Aorta (tissue), 5 donors: ENCODE measurements around the gene STX8. TPM values are rescaled to one million over a fixed set of nuclear protein-coding genes. Genes with fewer than 3 reads are reported as not detected.

ENCODE experiments used
- ATAC-seq: fragments of 200-7000 bp; cut with Tn5 transposase; one replicate; pipeline ENCODE4 v1.9.1; 2022; ENCODE audit warnings: moderate library complexity; ENCODE audit not compliant: low FRiP score
- DNase-seq, 2 donors: peaks; one replicate each; pipeline ENCODE4 v3.0.0-alpha.2; 2020
- H3K27ac ChIP-seq, 2 donors: one replicate each; pipeline ENCODE4 v1.5.1; 2013; ENCODE audit warnings: low read length in 2 of 2, mild to moderate bottlenecking in 2 of 2, moderate library complexity in 2 of 2, control low read depth in 1 of 2, inconsistent platforms in 1 of 2, low read depth in 1 of 2
- H3K27me3 ChIP-seq, 2 donors: one replicate each; pipeline ENCODE4 v1.6.1; 2013; ENCODE audit warnings: control low read depth in 1 of 2, low read length in 1 of 2, mild to moderate bottlenecking in 1 of 2, moderate library complexity in 1 of 2; ENCODE audit not compliant: insufficient read depth in 2 of 2, control insufficient read depth in 1 of 2
- H3K36me3 ChIP-seq, 2 donors: one replicate each; pipeline ENCODE4 v1.6.1; 2013; ENCODE audit warnings: control low read depth in 1 of 2, low read length in 1 of 2, mild to moderate bottlenecking in 1 of 2; ENCODE audit not compliant: insufficient read depth in 2 of 2, control insufficient read depth in 1 of 2
- H3K4me1 ChIP-seq, 2 donors: one replicate each; pipeline ENCODE4 v1.6.1; 2013; ENCODE audit warnings: low read length in 2 of 2, control low read depth in 1 of 2, mild to moderate bottlenecking in 1 of 2, moderate library complexity in 1 of 2; ENCODE audit not compliant: insufficient read depth in 2 of 2, control insufficient read depth in 1 of 2
- H3K4me3 ChIP-seq, 2 donors: one replicate each; pipeline ENCODE4 v1.5.1; 2013; ENCODE audit warnings: low read length in 2 of 2, control low read depth in 1 of 2, mild to moderate bottlenecking in 1 of 2
- H3K9me3 ChIP-seq: one replicate; pipeline ENCODE4 v1.6.1; 2013; ENCODE audit warnings: mild to moderate bottlenecking, low read length; ENCODE audit not compliant: control insufficient read depth
- WGBS, 2 donors: extraction: QIAGEN DNeasy Blood & Tissue Kit; methylation state at CpG; one replicate each; pipeline ENCODE4 v1.1.7; 2013; 5-methylcytosine and 5-hydroxymethylcytosine counted together
- intact Hi-C, 2 donors: fragments of 100-400 bp; cut with DNase I; formaldehyde crosslinking; loops; one replicate each; pipeline versions ENCODE4 v1.14.2 to v1.15.0; 2022
- polyA plus RNA-seq, 2 donors: library from polyadenylated mRNA; stranded (reverse); fragments of 200-250 nt; gene quantifications; one replicate each; pipeline ENCODE4 v1.2.3, GENCODE V29; 2013
- total RNA-seq, 2 donors: library from RNA; stranded (reverse); fragmentation: NEBNext Ultra II Directional; extraction: Animal tissue kit (Norgen Biotek cat#: 25700); gene quantifications; one replicate each; pipeline ENCODE4 v1.2.1, GENCODE V29; 2021
- donor health status: healthy with polysubstance abuse.
- donor health status: Bipolar disorder and iron deficiency.
- donor health status: DM: no; HTN: no; CAD: no.
- donor health status: DM: no; HTN: no; CAD: no.
- donor health status: DM: yes; HTN: yes; CAD: no.

STX8 gene
- total and polyA plus RNA-seq, 4 donors = 57.4 to 108 (median 68.5) TPM

DNA sequence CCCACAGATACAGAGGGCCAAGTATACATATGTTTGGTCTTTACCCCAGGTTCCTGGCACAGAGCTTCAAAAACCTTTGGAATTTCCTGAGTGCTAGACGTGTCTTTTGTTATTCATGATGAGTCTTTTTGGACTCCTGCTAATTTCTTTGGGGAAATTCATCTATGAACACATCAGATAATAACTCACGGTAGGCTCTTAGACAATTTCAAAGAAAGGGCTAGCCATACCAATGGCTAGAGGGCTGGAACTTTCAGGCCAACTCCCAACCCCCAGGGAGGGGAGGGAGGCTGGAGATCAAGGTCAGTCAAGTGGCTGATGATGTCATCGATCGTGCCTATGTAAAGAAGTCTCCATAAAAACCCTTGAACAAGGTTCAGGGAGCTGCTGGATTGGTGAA is 101.9 kb downstream of the STX8 start:
- no peaks in the 10 kb centered on the region for H3K9me3 ChIP-seq
- no peak overlapping the region for H3K4me3 ChIP-seq
- intact Hi-C loops = no loop called here
- WGBS, 2 donors = 89 to 92% methylated on average over 4 of the region's 4 CpGs
- no peak overlapping the region for H3K27ac ChIP-seq
- no peaks in the 10 kb centered on the region for H3K36me3 ChIP-seq
- no peaks in the 10 kb centered on the region for H3K4me1 ChIP-seq
- ATAC-seq = no peak
- no peaks in the 10 kb centered on the region for H3K27me3 ChIP-seq
- DNase-seq = no peak

DNA sequence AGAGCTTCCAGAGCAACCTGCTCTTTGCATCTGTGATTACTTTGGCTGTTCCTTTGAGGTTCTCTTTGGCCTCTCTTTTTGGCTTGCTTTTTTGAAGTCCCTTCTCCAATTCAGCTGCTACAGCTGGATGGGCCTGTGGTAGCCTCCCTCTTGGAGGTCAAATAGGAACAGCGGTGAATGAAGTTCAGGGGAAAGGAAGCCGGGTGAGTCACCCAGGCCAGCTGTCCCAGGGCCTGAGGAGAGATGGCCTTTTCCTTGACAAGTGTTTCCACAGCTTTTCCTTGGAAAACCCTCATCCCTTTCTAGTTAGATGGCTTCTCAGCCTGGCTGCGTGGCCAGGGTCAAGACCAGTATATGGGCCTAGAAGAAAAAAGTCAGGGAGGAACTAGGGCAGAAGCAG is 103.1 kb downstream of the STX8 start:
- intact Hi-C loops = no loop called here
- no peaks in the 10 kb centered on the region for H3K36me3 ChIP-seq
- no peak overlapping the region for H3K27ac ChIP-seq
- H3K9me3 ChIP-seq = no peaks in the 10 kb centered on the region
- 96 to 98% methylated on average over 3 of the region's 3 CpGs for WGBS, 2 donors
- ATAC-seq = no peak
- H3K4me1 ChIP-seq = no peaks in the 10 kb centered on the region
- H3K27me3 ChIP-seq = no peaks in the 10 kb centered on the region
- DNase-seq = no peak
- H3K4me3 ChIP-seq = no peak overlapping the region

DNA sequence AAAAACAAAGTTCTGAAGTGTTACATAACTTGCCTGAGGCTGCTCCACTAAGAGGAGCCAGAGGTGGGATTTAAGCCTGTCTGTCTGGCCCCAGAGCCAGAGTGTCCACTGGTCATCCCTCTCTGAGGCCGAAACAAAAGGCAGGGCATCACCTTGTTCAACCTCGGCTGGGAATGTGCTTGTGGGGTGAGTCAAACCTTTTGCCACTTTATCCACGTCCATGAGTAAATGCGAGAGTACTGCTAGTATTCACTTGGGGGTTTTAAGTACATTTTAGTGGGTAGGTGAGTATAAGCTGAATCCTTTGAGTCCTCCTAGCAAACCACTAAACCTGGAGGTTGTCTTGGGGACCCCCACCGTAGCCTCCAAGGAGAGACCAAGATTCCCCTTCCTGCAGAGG is 103.5 kb downstream of the STX8 start:
- intact Hi-C loops = no loop called here

DNA sequence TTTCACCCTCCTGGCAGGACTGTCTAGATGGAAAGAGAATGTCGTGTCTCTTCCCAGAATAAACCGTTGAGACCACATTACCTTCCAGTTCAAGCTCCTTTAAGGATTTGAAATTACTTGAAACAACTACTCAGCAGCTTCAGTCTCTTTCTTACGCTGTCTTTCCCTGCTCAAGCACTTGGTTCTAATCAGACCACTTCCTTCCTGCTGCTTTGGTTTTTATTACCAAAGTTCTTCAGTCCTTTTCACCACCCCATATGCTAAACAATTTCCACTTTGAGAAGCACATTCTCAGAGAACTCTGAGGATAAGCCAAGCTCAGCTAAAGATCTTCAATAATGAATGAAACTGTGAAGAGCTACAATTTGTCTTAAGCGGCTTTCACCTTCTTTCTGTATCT is 105.4 kb downstream of the STX8 start:
- Histone ChIP-seq H3K36me3 (no peaks in the 10 kb centered on the region), H3K4me1 (peaks cover 0 to 1% of the 10 kb centered on the region in 2 donors), H3K9me3 (no peaks in the 10 kb centered on the region), H3K4me3 (no peak overlapping the region), H3K27me3 (no peaks in the 10 kb centered on the region), H3K27ac (no peak overlapping the region)
- no peak for DNase-seq
- ATAC-seq = no peak
- intact Hi-C loops = no loop called here
- 79 to 82% methylated on average over 4 of the region's 4 CpGs for WGBS, 2 donors

More for the DNA sequence above, 103.5 kb downstream of the STX8 start:
- Histone ChIP-seq H3K9me3 (no peaks in the 10 kb centered on the region), H3K4me1 (no peaks in the 10 kb centered on the region), H3K27me3 (no peaks in the 10 kb centered on the region), H3K27ac (no peak overlapping the region), H3K4me3 (no peak overlapping the region), H3K36me3 (no peaks in the 10 kb centered on the region)
- DNase-seq = no peak
- 94 to 96% methylated on average over 5 of the region's 5 CpGs for WGBS, 2 donors
- ATAC-seq = no peak

DNA sequence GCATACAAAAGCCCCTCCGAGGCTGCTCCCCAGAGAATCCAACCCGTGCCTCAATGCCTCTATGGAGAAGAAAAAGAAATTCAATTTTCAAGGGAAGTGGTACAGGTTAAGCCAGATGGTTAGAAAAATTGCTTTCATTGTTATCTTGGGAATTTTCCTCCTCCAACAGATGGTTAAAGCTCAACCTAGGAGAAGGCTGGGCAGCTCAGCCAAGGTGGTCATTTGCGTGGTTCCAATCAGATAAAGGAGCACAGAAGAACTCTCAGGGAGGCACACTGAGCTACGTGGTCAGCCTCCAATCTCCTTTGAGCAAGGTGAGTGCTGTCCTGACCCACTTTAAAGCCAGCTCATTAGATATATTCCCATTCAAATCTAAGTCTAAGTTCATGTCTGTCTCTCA is 106.7 kb downstream of the STX8 start:
- Histone ChIP-seq H3K4me3 (no peak overlapping the region), H3K27ac (no peak overlapping the region), H3K36me3 (no peaks in the 10 kb centered on the region), H3K4me1 (peaks cover 2 to 3% of the 10 kb centered on the region in 2 donors), H3K9me3 (no peaks in the 10 kb centered on the region), H3K27me3 (no peaks in the 10 kb centered on the region)
- no peak for ATAC-seq
- 93 to 97% methylated on average over 4 of the region's 4 CpGs for WGBS, 2 donors
- DNase-seq = no peak
- intact Hi-C loops = no loop called here

DNA sequence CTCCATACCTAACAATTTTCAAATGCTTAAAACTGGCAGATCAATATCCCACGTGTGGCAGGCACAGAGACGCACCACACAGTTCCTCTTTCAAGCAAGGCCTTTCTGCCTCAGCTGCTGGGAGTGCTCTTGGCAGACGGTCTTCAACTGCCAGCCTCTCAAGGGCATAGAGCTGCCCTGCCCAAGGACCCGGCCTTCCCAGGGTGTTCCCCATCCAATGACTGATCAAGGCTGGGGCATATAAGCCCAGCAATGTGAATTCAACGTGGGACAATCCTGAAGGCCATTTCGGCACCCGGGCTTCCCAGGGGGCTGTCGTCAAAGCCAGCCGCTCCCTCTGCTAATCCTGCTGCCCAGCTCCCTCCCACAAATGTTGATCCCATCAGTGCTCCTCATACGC is 107.1 kb downstream of the STX8 start:
- no peak for DNase-seq
- peaks cover 2 to 3% of the 10 kb centered on the region in 2 donors for H3K4me1 ChIP-seq
- H3K36me3 ChIP-seq = no peaks in the 10 kb centered on the region
- H3K4me3 ChIP-seq = no peak overlapping the region
- WGBS, 2 donors = 93 to 97% methylated on average over 10 of the region's 10 CpGs
- H3K9me3 ChIP-seq = no peaks in the 10 kb centered on the region
- intact Hi-C loops = no loop called here
- no peaks in the 10 kb centered on the region for H3K27me3 ChIP-seq
- no peak for ATAC-seq
- H3K27ac ChIP-seq = no peak overlapping the region

DNA sequence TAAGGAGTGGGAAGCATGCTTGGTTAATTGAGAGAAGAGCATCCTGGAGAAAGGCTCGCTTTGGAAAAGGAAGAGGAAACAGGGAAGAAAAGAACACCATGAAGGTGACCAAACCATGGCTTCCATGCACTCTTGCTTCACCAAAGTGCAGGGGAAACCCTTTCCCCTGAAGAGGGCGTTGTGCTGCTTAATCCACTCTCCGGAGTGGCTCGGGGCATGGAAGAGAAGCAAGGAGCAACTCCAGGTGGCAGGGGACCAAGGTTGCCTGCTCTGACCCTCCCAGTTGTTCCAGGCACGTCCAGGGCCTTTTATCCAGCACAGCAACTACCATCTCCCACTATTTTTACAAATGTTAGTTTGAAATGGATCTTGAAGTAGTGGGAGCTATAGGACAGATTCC is 108.1 kb downstream of the STX8 start:
- no peak for ATAC-seq
- 41 to 50% methylated on average over 5 of the region's 5 CpGs for WGBS, 2 donors
- no peak overlapping the region for H3K27ac ChIP-seq

DNA sequence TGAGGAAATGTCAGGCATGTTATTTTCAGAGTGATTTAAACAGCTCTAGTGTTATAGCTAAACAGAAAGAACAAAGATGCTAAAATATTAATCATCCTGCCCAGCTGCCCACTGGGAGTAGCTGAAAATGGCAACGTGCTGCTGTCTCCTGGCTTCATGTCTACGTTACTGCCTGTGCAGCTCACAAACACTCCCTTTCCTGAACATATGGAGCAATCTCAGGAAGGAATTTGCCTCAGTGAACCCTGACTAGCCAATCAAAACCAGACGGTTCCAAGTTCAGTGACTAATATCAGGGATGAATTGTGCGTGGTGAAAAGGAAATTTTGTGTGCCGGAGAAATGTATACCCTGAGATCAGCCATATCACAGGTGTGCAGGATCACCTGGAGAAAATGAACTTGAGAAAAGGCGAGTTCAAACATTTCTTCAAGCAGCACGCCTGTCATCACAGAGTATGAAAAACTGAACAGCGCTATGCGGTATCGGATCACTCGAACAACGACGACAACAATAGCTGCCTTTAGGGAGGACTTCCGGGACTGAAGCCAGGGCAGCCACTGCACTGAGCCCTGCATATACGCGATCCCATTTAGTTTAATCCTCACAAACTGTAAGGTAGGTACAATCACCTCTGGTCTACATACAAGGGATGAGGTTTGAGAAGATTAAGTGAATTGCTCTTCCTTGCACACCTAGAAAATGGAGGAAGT is 110.3 kb downstream of the STX8 start:
- H3K9me3 ChIP-seq = no peaks in the 10 kb centered on the region
- H3K27ac ChIP-seq = peak overlapping the region in 1 of 2 donors; percentile 49
- intact Hi-C loops = no loop called here
- peaks cover 2 to 3% of the 10 kb centered on the region in 2 donors for H3K4me1 ChIP-seq
- 19 to 43% methylated on average over 16 of the region's 16 CpGs for WGBS, 2 donors
- no peaks in the 10 kb centered on the region for H3K27me3 ChIP-seq
- DNase-seq = no peak
- no peak for ATAC-seq
- no peaks in the 10 kb centered on the region for H3K36me3 ChIP-seq
- no peak overlapping the region for H3K4me3 ChIP-seq

More for the DNA sequence above, 108.1 kb downstream of the STX8 start:
- H3K36me3 ChIP-seq = no peaks in the 10 kb centered on the region
- DNase-seq = no peak
- H3K27me3 ChIP-seq = no peaks in the 10 kb centered on the region
- H3K4me1 ChIP-seq = peaks cover 2 to 3% of the 10 kb centered on the region in 2 donors
- H3K9me3 ChIP-seq = no peaks in the 10 kb centered on the region
- no peak overlapping the region for H3K4me3 ChIP-seq
- intact Hi-C loops = no loop called here

DNA sequence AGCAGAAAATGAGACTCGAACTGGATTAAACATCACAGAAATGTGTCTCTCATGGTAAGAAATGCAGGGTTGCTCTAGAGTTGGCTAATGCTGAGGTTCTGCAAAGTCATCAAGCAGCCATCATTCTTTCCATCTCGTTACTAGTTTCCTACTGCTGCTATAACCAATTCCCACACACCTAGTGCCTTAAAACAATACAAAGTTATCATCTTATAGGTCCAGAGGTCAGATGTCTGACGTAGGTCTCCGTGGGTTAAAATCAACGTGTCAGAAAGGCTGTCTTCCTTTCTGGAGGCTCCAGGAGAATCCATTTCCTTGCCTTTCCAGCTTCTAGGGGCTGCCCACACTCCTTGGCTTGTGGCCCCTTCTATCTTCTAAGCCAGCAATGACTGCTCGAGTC is 118.6 kb downstream of the STX8 start:
- Histone ChIP-seq H3K4me3 (no peak overlapping the region), H3K27me3 (no peaks in the 10 kb centered on the region), H3K4me1 (peaks cover 0 to 4% of the 10 kb centered on the region in 2 donors), H3K27ac (no peak overlapping the region), H3K9me3 (no peaks in the 10 kb centered on the region), H3K36me3 (no peaks in the 10 kb centered on the region)
- DNase-seq (no peak), ATAC-seq (no peak)
- intact Hi-C loops = no loop called here
- 92 to 95% methylated on average over 6 of the region's 6 CpGs for WGBS, 2 donors
